ENCODE results near the gene PLN.
A peak's percentile ranks its signal among the peaks of the same experiment; 100 is the strongest.

The PLN gene

DNA sequence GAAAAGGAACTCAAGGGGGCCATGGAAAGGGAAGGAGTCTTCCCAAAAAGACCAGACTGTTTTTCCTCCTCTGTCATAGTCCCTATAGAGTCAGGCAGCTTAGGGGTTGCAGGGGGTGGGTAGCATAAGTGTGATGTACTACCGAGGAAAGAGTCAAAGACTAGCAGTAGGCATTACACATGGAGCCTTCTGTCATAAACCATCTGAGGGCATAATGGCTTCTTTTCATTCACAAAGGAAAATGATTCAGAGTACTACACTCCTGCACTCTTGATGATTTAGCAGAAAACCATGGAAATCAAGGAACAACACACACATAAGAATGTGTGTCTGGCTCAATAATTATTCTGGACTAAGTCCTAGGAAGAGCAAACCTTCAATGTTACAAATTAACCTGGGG lies 14.9 kb downstream of the PLN start (continued):
- TF ChIP-seq, protein P1, sequence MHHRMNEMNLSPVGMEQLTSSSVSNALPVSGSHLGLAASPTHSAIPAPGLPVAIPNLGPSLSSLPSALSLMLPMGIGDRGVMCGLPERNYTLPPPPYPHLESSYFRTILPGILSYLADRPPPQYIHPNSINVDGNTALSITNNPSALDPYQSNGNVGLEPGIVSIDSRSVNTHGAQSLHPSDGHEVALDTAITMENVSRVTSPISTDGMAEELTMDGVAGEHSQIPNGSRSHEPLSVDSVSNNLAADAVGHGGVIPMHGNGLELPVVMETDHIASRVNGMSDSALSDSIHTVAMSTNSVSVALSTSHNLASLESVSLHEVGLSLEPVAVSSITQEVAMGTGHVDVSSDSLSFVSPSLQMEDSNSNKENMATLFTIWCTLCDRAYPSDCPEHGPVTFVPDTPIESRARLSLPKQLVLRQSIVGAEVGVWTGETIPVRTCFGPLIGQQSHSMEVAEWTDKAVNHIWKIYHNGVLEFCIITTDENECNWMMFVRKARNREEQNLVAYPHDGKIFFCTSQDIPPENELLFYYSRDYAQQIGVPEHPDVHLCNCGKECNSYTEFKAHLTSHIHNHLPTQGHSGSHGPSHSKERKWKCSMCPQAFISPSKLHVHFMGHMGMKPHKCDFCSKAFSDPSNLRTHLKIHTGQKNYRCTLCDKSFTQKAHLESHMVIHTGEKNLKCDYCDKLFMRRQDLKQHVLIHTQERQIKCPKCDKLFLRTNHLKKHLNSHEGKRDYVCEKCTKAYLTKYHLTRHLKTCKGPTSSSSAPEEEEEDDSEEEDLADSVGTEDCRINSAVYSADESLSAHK (tag by site-specific recombination; IDR thresholded peaks at IDR 0.05), result no peak
- TF ChIP-seq ZSCAN23 (tag by site-specific recombination; IDR thresholded peaks at IDR 0.05) (no peak), ZNF24 (tag by site-specific recombination; IDR thresholded peaks at IDR 0.05) (no peak), ZNF501 (tag by site-specific recombination; IDR thresholded peaks at IDR 0.05) (no peak), ZNF585B (tag by site-specific recombination; IDR thresholded peaks at IDR 0.05) (no peak), ZNF701 (tag by site-specific recombination; IDR thresholded peaks at IDR 0.05) (no peak)
- TF ChIP-seq, protein P2, sequence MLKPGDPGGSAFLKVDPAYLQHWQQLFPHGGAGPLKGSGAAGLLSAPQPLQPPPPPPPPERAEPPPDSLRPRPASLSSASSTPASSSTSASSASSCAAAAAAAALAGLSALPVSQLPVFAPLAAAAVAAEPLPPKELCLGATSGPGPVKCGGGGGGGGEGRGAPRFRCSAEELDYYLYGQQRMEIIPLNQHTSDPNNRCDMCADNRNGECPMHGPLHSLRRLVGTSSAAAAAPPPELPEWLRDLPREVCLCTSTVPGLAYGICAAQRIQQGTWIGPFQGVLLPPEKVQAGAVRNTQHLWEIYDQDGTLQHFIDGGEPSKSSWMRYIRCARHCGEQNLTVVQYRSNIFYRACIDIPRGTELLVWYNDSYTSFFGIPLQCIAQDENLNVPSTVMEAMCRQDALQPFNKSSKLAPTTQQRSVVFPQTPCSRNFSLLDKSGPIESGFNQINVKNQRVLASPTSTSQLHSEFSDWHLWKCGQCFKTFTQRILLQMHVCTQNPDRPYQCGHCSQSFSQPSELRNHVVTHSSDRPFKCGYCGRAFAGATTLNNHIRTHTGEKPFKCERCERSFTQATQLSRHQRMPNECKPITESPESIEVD (tag by site-specific recombination; IDR thresholded peaks at IDR 0.05), result no peak
- TF ChIP-seq, protein P3, sequence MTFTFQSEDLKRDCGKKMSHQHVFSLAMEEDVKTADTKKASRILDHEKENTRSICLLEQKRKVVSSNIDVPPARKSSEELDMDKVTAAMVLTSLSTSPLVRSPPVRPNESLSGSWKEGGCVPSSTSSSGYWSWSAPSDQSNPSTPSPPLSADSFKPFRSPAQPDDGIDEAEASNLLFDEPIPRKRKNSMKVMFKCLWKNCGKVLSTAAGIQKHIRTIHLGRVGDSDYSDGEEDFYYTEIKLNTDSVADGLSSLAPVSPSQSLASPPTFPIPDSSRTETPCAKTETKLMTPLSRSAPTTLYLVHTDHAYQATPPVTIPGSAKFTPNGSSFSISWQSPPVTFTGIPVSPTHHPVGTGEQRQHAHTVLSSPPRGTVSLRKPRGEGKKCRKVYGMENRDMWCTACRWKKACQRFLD (tag by site-specific recombination; IDR thresholded peaks at IDR 0.05), result no peak
- TF ChIP-seq, protein P4, sequence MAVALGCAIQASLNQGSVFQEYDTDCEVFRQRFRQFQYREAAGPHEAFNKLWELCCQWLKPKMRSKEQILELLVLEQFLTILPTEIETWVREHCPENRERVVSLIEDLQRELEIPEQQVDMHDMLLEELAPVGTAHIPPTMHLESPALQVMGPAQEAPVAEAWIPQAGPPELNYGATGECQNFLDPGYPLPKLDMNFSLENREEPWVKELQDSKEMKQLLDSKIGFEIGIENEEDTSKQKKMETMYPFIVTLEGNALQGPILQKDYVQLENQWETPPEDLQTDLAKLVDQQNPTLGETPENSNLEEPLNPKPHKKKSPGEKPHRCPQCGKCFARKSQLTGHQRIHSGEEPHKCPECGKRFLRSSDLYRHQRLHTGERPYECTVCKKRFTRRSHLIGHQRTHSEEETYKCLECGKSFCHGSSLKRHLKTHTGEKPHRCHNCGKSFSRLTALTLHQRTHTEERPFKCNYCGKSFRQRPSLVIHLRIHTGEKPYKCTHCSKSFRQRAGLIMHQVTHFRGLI (tag by site-specific recombination; IDR thresholded peaks at IDR 0.05), result no peak

DNA sequence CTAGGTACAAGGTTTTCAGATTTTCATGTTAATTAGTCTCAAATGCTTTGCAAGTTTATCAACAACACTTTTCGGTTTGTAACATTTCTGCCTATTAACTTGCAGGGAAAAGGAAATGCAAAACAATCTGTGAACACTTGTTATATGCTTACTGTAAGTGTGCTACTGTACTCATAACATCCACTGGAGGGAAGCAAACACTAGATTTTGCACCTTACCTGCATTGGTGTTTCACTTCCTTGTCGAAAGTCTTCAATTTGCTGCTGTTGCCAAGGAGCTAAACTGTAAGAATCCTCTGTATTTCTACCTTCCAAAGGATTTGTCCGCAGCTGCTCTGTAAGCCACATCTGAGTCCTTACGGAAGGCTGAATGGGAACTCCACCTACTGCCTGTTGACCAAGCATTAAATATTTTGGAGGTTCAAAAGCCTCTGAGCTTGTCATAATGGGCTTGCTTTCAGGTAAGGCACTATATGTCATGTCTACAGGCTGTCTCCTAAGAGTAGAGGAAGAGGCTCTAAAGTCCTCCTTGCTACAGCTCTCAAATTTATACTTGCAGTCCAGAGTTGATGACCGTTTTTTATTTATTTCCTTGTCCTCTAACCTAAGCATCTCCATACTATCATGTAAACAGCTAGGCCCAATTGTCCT lies 17.3 kb downstream of the PLN start:
- POLR2A ChIA-PET, result no interaction called here
- peak; percentile 71 for TF ChIP-seq ZNF654 (tag by site-specific recombination; IDR thresholded peaks at IDR 0.05; ENCODE audit: low read depth)
- TF ChIP-seq ZNF223 (tag by site-specific recombination; IDR thresholded peaks at IDR 0.05), result no peak
- TF ChIP-seq, protein P5, sequence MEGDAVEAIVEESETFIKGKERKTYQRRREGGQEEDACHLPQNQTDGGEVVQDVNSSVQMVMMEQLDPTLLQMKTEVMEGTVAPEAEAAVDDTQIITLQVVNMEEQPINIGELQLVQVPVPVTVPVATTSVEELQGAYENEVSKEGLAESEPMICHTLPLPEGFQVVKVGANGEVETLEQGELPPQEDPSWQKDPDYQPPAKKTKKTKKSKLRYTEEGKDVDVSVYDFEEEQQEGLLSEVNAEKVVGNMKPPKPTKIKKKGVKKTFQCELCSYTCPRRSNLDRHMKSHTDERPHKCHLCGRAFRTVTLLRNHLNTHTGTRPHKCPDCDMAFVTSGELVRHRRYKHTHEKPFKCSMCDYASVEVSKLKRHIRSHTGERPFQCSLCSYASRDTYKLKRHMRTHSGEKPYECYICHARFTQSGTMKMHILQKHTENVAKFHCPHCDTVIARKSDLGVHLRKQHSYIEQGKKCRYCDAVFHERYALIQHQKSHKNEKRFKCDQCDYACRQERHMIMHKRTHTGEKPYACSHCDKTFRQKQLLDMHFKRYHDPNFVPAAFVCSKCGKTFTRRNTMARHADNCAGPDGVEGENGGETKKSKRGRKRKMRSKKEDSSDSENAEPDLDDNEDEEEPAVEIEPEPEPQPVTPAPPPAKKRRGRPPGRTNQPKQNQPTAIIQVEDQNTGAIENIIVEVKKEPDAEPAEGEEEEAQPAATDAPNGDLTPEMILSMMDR (tag by site-specific recombination; IDR thresholded peaks at IDR 0.05), result peak; percentile 63
- peaks cover 0 to 9% of the 10 kb centered on the region in 2 experiments; a peak in 1 of 3 replicates for H3K36me3 ChIP-seq (ENCODE audit: control insufficient read depth in 2 of 2, insufficient read depth in 1 of 2, low read length in 2 of 2)
- H3K4me3 ChIP-seq (ENCODE audit: low read depth, low read length), result no peak overlapping the region
- no peaks in the 10 kb centered on the region for H3K4me1 ChIP-seq (ENCODE audit: control insufficient read depth, insufficient read depth, low read length)
- CTCF ChIA-PET, result interaction anchor here (0.6 to 1.9 kb wide), 27 partner anchors 9 to 1046 kb away, joined by 3 to 16 read pairs (median 3); no protein-coding TSS in a partner anchor
- H3K27ac ChIP-seq (ENCODE audit: extremely low read depth, low read depth, low read length), result no peak overlapping the region
- no peaks in the 10 kb centered on the region for H3K9me3 ChIP-seq (ENCODE audit: control insufficient read depth, insufficient read depth, low read depth, low read length)

DNA sequence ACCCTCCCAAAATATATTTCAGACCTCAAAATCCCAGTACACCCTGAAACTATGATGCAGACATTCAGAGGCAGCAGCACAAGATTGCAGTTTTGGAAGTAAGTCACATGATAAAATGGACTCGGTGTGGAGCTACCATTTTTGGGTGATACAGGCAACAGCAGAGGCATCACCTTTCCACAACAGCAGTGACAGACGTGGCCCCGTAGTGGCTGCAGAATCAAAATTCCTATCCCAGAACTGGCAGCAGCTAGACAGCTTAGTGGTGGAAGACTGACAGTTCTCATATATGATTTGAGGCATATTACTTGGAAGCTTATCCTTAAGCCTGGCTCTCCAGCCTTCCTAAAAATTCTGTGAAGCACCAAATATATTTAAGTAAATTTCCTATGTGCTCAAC lies 19.9 kb downstream of the PLN start:
- Histone ChIP-seq H3K4me1 (ENCODE audit: control insufficient read depth, insufficient read depth, low read length) (no peaks in the 10 kb centered on the region), H3K9me3 (ENCODE audit: control insufficient read depth, insufficient read depth, low read depth, low read length) (no peaks in the 10 kb centered on the region), H3K4me3 (ENCODE audit: low read depth, low read length) (no peak overlapping the region), H3K27ac (ENCODE audit: extremely low read depth, low read depth, low read length) (no peak overlapping the region), H3K36me3 (ENCODE audit: control insufficient read depth in 2 of 2, insufficient read depth in 1 of 2, low read length in 2 of 2) (peaks cover 0 to 9% of the 10 kb centered on the region in 2 experiments; a peak in 1 of 3 replicates)
- POLR2A ChIA-PET, result no interaction called here
- CTCF ChIA-PET, result interaction anchor here (0.8 to 2.0 kb wide), 4 partner anchors 12 to 284 kb away, joined by 3 to 10 read pairs (median 3); no protein-coding TSS in a partner anchor
- 0 out of 2 replicates have a peak, but pooled peaks have one; percentile 13 for TF ChIP-seq ZNF335 (tag by site-specific recombination; conservative IDR thresholded peaks at IDR 0.05)
- TF ChIP-seq, protein P6, sequence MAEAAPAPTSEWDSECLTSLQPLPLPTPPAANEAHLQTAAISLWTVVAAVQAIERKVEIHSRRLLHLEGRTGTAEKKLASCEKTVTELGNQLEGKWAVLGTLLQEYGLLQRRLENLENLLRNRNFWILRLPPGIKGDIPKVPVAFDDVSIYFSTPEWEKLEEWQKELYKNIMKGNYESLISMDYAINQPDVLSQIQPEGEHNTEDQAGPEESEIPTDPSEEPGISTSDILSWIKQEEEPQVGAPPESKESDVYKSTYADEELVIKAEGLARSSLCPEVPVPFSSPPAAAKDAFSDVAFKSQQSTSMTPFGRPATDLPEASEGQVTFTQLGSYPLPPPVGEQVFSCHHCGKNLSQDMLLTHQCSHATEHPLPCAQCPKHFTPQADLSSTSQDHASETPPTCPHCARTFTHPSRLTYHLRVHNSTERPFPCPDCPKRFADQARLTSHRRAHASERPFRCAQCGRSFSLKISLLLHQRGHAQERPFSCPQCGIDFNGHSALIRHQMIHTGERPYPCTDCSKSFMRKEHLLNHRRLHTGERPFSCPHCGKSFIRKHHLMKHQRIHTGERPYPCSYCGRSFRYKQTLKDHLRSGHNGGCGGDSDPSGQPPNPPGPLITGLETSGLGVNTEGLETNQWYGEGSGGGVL (tag by site-specific recombination; IDR thresholded peaks at IDR 0.05), result no peak
